K562 (cell line): Measurements from ENCODE around the gene MMP15. TPM values are rescaled to one million over a fixed set of nuclear protein-coding genes. Genes with fewer than 3 reads are reported as not detected.

Experiments used
- ATAC-seq: fragments of 200-7000 bp; cut with Tn5 transposase; 3 replicates; pipeline ENCODE4 v1.9.1; 2020; ENCODE audit warnings: moderate library complexity
- BruUV-seq: library from RNA; stranded (reverse); fragments of 400-500 nt; replicated peaks from 2 replicates; lab custom pipeline; 2021; lab: Mats Ljungman, UMichigan
- CTCF ChIA-PET: fragments of 300-600 bp; formaldehyde crosslinking; extraction: SDS; loops from one replicate; lab custom pipeline; 2021; ENCODE audit warnings: low intra/inter-chr PET ratio; lab: Yijun Ruan, JAX
- POLR2A ChIA-PET: fragments of 300-600, 350-650 bp; sonication (Branson Sonifier 250); formaldehyde crosslinking; extraction: SDS; loops from one replicate; lab custom pipeline; 2021; ENCODE audit warnings: antibody characterized with exemption, inconsistent platforms; lab: Yijun Ruan, JAX
- DNase-seq, 4 experiments: peaks; one replicate each; pipeline versions ENCODE4 v3.0.0 to v3.0.0-alpha.2; 2011 to 2018; ENCODE audit warnings: low spot score in 3 of 4, mixed read lengths in 3 of 4; ENCODE audit errors: extremely low read depth in 1 of 4
- FAIRE-seq: peaks from 2 replicates; lab custom pipeline; 2011; peaks lifted over from hg19 to GRCh38; lab: Jason Lieb, UNC
- H2AFZ ChIP-seq: 2 replicates; pipeline ENCODE4 v1.6.0; 2011; ENCODE audit warnings: low read depth, low read length, control low read depth, inconsistent platforms
- H3K27ac ChIP-seq: fragments of 200-600 bp; 3 replicates; pipeline ENCODE4 v1.8.0; 2011; ENCODE audit warnings: low read depth, mild to moderate bottlenecking, control low read depth, inconsistent platforms, low read length, moderate library complexity, mixed read lengths; ENCODE audit errors: extremely low read depth
- H3K27me3 ChIP-seq, 2 experiments: fragments of 300-600 bp in 1 of 2; 2 replicates in 1 of 2; 3 replicates in 1 of 2; pipeline versions ENCODE4 v1.6.0 to v1.8.0; 2011; ENCODE audit warnings: inconsistent platforms in 2 of 2, low read length in 2 of 2, mild to moderate bottlenecking in 1 of 2, mixed read lengths in 1 of 2, moderate library complexity in 1 of 2; ENCODE audit not compliant: control insufficient read depth in 2 of 2, insufficient read depth in 2 of 2
- H3K36me3 ChIP-seq: fragments of 300-600 bp; 3 replicates; pipeline ENCODE4 v1.8.0; 2011; ENCODE audit warnings: mild to moderate bottlenecking, low read length, inconsistent platforms; ENCODE audit not compliant: control insufficient read depth, insufficient read depth
- H3K4me1 ChIP-seq, 2 experiments: fragments of 200-600 bp in 1 of 2; replicated peaks in 1 of 2; 2 replicates in 1 of 2; 3 replicates in 1 of 2; pipeline versions ENCODE4 v1.5.1 to v1.8.0; 2011; ENCODE audit warnings: inconsistent platforms in 2 of 2, low read length in 2 of 2, mild to moderate bottlenecking in 1 of 2, mixed read lengths in 1 of 2, moderate library complexity in 1 of 2; ENCODE audit not compliant: control insufficient read depth in 2 of 2, insufficient read depth in 2 of 2
- H3K4me2 ChIP-seq: 2 replicates; pipeline ENCODE4 v1.6.1; 2011; ENCODE audit warnings: low read length, control low read depth, inconsistent platforms, mixed read lengths; ENCODE audit not compliant: insufficient read depth
- H3K4me3 ChIP-seq: fragments of 200-600 bp; sonication (generic), shearing (Covaris generic); 2 replicates; pipeline ENCODE4 v1.5.1; 2016; ENCODE audit warnings: control low read depth, inconsistent platforms
- H3K79me2 ChIP-seq: fragments of 200-600 bp; 3 replicates; pipeline ENCODE4 v1.8.0; 2011; ENCODE audit warnings: low read length, inconsistent platforms; ENCODE audit not compliant: control insufficient read depth, insufficient read depth
- H3K9ac ChIP-seq, 2 experiments: 2 replicates each; pipeline versions ENCODE4 v1.6.0 to v1.6.1; 2011; ENCODE audit warnings: low read depth in 2 of 2, low read length in 2 of 2, control low read depth in 1 of 2, inconsistent platforms in 1 of 2, mild to moderate bottlenecking in 1 of 2, mixed read lengths in 1 of 2; ENCODE audit not compliant: insufficient read depth in 1 of 2
- H3K9me1 ChIP-seq: one replicate; pipeline ENCODE4 v1.6.0; 2011; ENCODE audit warnings: inconsistent platforms, mild to moderate bottlenecking, low read length, moderate library complexity; ENCODE audit not compliant: control insufficient read depth, insufficient read depth
- H3K9me3 ChIP-seq: replicated peaks from 2 replicates; pipeline ENCODE4 v1.5.1; 2011; ENCODE audit warnings: low read depth, low read length, inconsistent platforms; ENCODE audit not compliant: control insufficient read depth, insufficient read depth
- H4K20me1 ChIP-seq: replicated peaks from 2 replicates; pipeline ENCODE4 v1.6.1; 2011; ENCODE audit warnings: low read length, inconsistent platforms, mixed read lengths; ENCODE audit not compliant: control insufficient read depth, insufficient read depth
- BACH1 ChIP-seq: fragments of 200-800 bp; sonication (Bioruptor generic); IDR thresholded peaks from 2 replicates; pipeline ENCODE4 v1.6.1; 2016; ENCODE audit warnings: missing genetic modification characterization, missing compliant biosample characterization
- CBX3 ChIP-seq, 2 experiments: IDR thresholded peaks; 1 replicate in 1 of 2; 2 replicates in 1 of 2; pipeline ENCODE4 v1.6.1; 2012; ENCODE audit warnings: inconsistent platforms in 2 of 2, low read length in 2 of 2, borderline replicate concordance in 1 of 2, control low read depth in 1 of 2
- CEBPG ChIP-seq, 3 experiments: fragments of 200-800 bp in 1 of 3; sonication (Bioruptor generic) in 1 of 3; sonication (generic) in 1 of 3; formaldehyde crosslinking in 1 of 3; IDR thresholded peaks in 2 of 3; conservative IDR thresholded peaks in 1 of 3; 2 replicates each; pipeline versions ENCODE4 v1.6.1 to v1.8.0; 2016 to 2022; ENCODE audit warnings: missing compliant biosample characterization in 2 of 3, missing genetic modification characterization in 2 of 3, mild to moderate bottlenecking in 1 of 3, missing genetic modification reagents in 1 of 3
- CGGBP1 ChIP-seq: fragments of 250-450 bp; sonication (Bioruptor Pico); IDR thresholded peaks from 2 replicates; pipeline ENCODE4 v1.9.0; 2021; ENCODE audit warnings: mild to moderate bottlenecking
- FOSL1 ChIP-seq: fragments of 200-800 bp; sonication (Bioruptor generic); conservative IDR thresholded peaks from 2 replicates; pipeline ENCODE4 v1.6.1; 2016; ENCODE audit warnings: missing genetic modification characterization, missing compliant biosample characterization
- FOXK2 ChIP-seq, 2 experiments: fragments of 450-650 bp; IDR thresholded peaks in 1 of 2; conservative IDR thresholded peaks in 1 of 2; 2 replicates each; pipeline ENCODE4 v1.6.1; 2016; ENCODE audit warnings: low read depth in 2 of 2, mild to moderate bottlenecking in 1 of 2
- HMBOX1 ChIP-seq: sonication (generic); IDR thresholded peaks from 2 replicates; pipeline ENCODE4 v1.6.1; 2016
- MEIS2 ChIP-seq: fragments of 450-650 bp; IDR thresholded peaks from 2 replicates; pipeline ENCODE4 v1.6.1; 2014; ENCODE audit warnings: mild to moderate bottlenecking; ENCODE audit not compliant: partially characterized antibody
- MYBL2 ChIP-seq, 2 experiments: fragments of 450-650 bp in 1 of 2; sonication (generic) in 1 of 2; formaldehyde crosslinking in 1 of 2; IDR thresholded peaks; 2 replicates each; pipeline versions ENCODE4 v1.6.1 to v1.8.1; 2017 to 2022; ENCODE audit warnings: borderline replicate concordance in 1 of 2, inconsistent platforms in 1 of 2, low read depth in 1 of 2, mild to moderate bottlenecking in 1 of 2, missing genetic modification reagents in 1 of 2, moderate library complexity in 1 of 2
- NFXL1 ChIP-seq: fragments of 450-650 bp; formaldehyde crosslinking; IDR thresholded peaks from 2 replicates; pipeline ENCODE4 v1.4.0; 2021; ENCODE audit warnings: mild to moderate bottlenecking
- NKRF ChIP-seq: fragments of 450-650 bp; IDR thresholded peaks from 2 replicates; pipeline ENCODE4 v1.6.1; 2016; ENCODE audit warnings: borderline replicate concordance
- RBM15 ChIP-seq: fragments of 200-400 bp; formaldehyde crosslinking; IDR thresholded peaks from 2 replicates; pipeline ENCODE4 v1.6.1; 2018; ENCODE audit warnings: mild to moderate bottlenecking, low read length, moderate library complexity; ENCODE audit not compliant: insufficient read depth
- ZBTB43 ChIP-seq: sonication (generic); formaldehyde crosslinking; IDR thresholded peaks from 2 replicates; pipeline ENCODE4 v1.8.0; 2023; ENCODE audit warnings: mild to moderate bottlenecking, missing genetic modification reagents
- ZNF445 ChIP-seq: fragments of 250-450 bp; sonication (Bioruptor Pico); IDR thresholded peaks from 2 replicates; pipeline ENCODE4 v1.4.0; 2020; ENCODE audit warnings: low read depth, mild to moderate bottlenecking, moderate library complexity
- WGBS: fragments of 100-300 bp; shearing (Covaris generic); methylation state at CpG from one replicate; pipeline ENCODE4 v1.1.6; 2016; ENCODE audit warnings: low coverage, mixed read lengths; ENCODE audit not compliant: insufficient coverage; ENCODE audit errors: missing lambda C conversion rate; 5-methylcytosine and 5-hydroxymethylcytosine counted together
- in situ Hi-C: fragments of 300-500 bp; cut with MboI; formaldehyde crosslinking; loops from 4 replicates; pipeline ENCODE4 v1.15.0; 2018; ENCODE audit warnings: inconsistent platforms, mixed read lengths
- intact Hi-C: fragments of 100-400 bp; cut with micrococcal nuclease; formaldehyde crosslinking; loops from 2 replicates; pipeline ENCODE4 v1.14.2; 2022
- polyA plus RNA-seq, 8 experiments: library from polyadenylated mRNA; depleted of rRNA in 4 of 8; stranded (reverse) in 5 of 8; unstranded in 3 of 8; fragments of >200 nt; fragmentation: Nextera tagmentation in 2 of 8; fragmentation: Illumina TruSeq in 1 of 8; extraction: Ambion mirVana in 2 of 8; extraction: Trizol in 1 of 8; gene quantifications; 2 replicates each; pipeline versions ENCODE4 v1.2.1 to v1.2.3, GENCODE V29; 2011 to 2014; ENCODE audit warnings: inconsistent platforms in 1 of 8, missing spikeins in 1 of 8
- total RNA-seq, 7 experiments: library from RNA; depleted of rRNA in 6 of 7; stranded (reverse); fragments of >200 nt in 6 of 7; fragmentation: Illumina TruSeq in 2 of 7; extraction: Trizol in 2 of 7; gene quantifications; 2 replicates each; pipeline versions ENCODE4 v1.2.1 to v1.2.3, GENCODE V29; 2011 to 2021; ENCODE audit warnings: low replicate concordance in 1 of 7

MMP15 gene
- total and polyA plus RNA-seq, 9 of the 15 experiments (the other 6 are each of a cell fraction or from before 2014, with no cell fraction given), result 0.01 to 20.4 (median 5.5) TPM

- in situ Hi-C loops (no loop called here), intact Hi-C loops (no loop called here)
- peaks cover 0 to 37% of the 10 kb centered on the region in 2 experiments; a peak in 3 of 5 replicates for H3K4me1 ChIP-seq
- DNase-seq (no peak), FAIRE-seq (no peak), ATAC-seq (no peak)
- no peak overlapping the region for H2AFZ ChIP-seq
- POLR2A ChIA-PET, result interaction anchor here (1.1 kb wide), 1 partner anchor 9 kb away, joined by 4 read pairs; no protein-coding TSS in a partner anchor
- no peak overlapping the region for H3K4me2 ChIP-seq
- H3K9ac ChIP-seq, result no peak overlapping the region; a peak in 1 of 4 replicates
- 87% methylated on average over 7 of the region's 7 CpGs for WGBS
- peaks cover 37% of the 10 kb centered on the region; the same call in 2 of the 3 replicates for H3K36me3 ChIP-seq
- TF ChIP-seq CEBPG (CRISPR knock-in tag; IDR thresholded peaks at IDR 0.05), result no peak
- TF ChIP-seq CEBPG (tag; conservative IDR thresholded peaks at IDR 0.05 in 1 of 2, IDR thresholded peaks at IDR 0.05 in 1 of 2), result no peak
- no peak for TF ChIP-seq FOXK2 (conservative IDR thresholded peaks at IDR 0.05 in 1 of 2, IDR thresholded peaks at IDR 0.05 in 1 of 2; ENCODE audit: low read depth in 2 of 2)
- no peak for TF ChIP-seq ZNF445 (CRISPR knock-in tag)
- no peak for TF ChIP-seq HMBOX1
- no peak for TF ChIP-seq MYBL2 (IDR thresholded peaks at IDR 0.05; ENCODE audit: low read depth)
- no peak for TF ChIP-seq MYBL2 (CRISPR knock-in tag; IDR thresholded peaks at IDR 0.05; ENCODE audit: borderline replicate concordance)
- TF ChIP-seq NFXL1 (CRISPR knock-in tag), result no peak
- TF ChIP-seq ZBTB43, result no peak
- no peak for TF ChIP-seq FOSL1 (tag)
- no peak for TF ChIP-seq BACH1 (tag)
- no peak for TF ChIP-seq CGGBP1
- TF ChIP-seq NKRF, result no peak
- no peak for TF ChIP-seq RBM15
- no peak for TF ChIP-seq CBX3 (IDR thresholded peaks at IDR 0.05; ENCODE audit: borderline replicate concordance in 1 of 2, low read length in 2 of 2)
- no peak for TF ChIP-seq MEIS2
- H3K79me2 ChIP-seq, result no peaks in the 10 kb centered on the region
- no peaks in the 10 kb centered on the region for H3K9me1 ChIP-seq
- H4K20me1 ChIP-seq, result no peaks in the 10 kb centered on the region
- no peaks in the 10 kb centered on the region for H3K9me3 ChIP-seq
- no TSS peak for BruUV-seq
- no peaks in the 10 kb centered on the region for H3K27me3 ChIP-seq
- no peak overlapping the region for H3K4me3 ChIP-seq
- CTCF ChIA-PET, result no interaction called here
- no peak overlapping the region for H3K27ac ChIP-seq
Observed at GRCh38 chr16:58043571-58044155, 18.1 kb downstream of the MMP15 start.
